A673 (cell line): ENCODE results near the gene USP53. TPM values are rescaled to one million over a fixed set of nuclear protein-coding genes. Genes with fewer than 3 reads are reported as not detected.

ENCODE experiments used
- BruUV-seq: library from RNA; stranded (reverse); fragments of 400-500 nt; replicated peaks from 2 replicates; lab custom pipeline; 2021; lab: Mats Ljungman, UMichigan
- CTCF ChIA-PET: fragments of 300-600 bp; sonication (Branson Sonifier 250); formaldehyde crosslinking; loops from one replicate; lab custom pipeline; 2022; ENCODE audit warnings: antibody characterized with exemption; lab: Charles Lee
- POLR2A ChIA-PET: fragments of 300-600 bp; sonication (Branson Sonifier 250); formaldehyde crosslinking; loops from one replicate; lab custom pipeline; 2022; ENCODE audit warnings: antibody characterized with exemption; ENCODE audit not compliant: low non-redundant PET; lab: Charles Lee
- DNase-seq: peaks from one replicate; pipeline ENCODE4 v3.0.0-alpha.2; 2015; ENCODE audit warnings: low spot score
- H3K27ac ChIP-seq: fragments of 200-600 bp; sonication (generic); 2 replicates; pipeline ENCODE4 v1.5.1; 2016; ENCODE audit warnings: mixed run types, low read depth, mild to moderate bottlenecking, mixed read lengths, antibody characterized with exemption, low read length; ENCODE audit not compliant: poor library complexity, severe bottlenecking
- H3K27me3 ChIP-seq: fragments of 200-600 bp; sonication (generic); replicated peaks from 2 replicates; pipeline ENCODE4 v1.6.1; 2017; ENCODE audit warnings: mixed run types, low read depth, mild to moderate bottlenecking, mixed read lengths, antibody characterized with exemption, low read length; ENCODE audit not compliant: insufficient read depth, poor library complexity
- H3K36me3 ChIP-seq: fragments of 200-600 bp; sonication (generic); 2 replicates; pipeline ENCODE4 v1.6.1; 2016; ENCODE audit warnings: mixed run types, mild to moderate bottlenecking, mixed read lengths, antibody characterized with exemption, low read length; ENCODE audit not compliant: insufficient read depth, poor library complexity, severe bottlenecking
- H3K4me1 ChIP-seq: fragments of 200-600 bp; sonication (generic); 2 replicates; pipeline ENCODE4 v1.6.1; 2017; ENCODE audit warnings: mixed run types, mild to moderate bottlenecking, mixed read lengths, antibody characterized with exemption, low read length; ENCODE audit not compliant: insufficient read depth, poor library complexity, severe bottlenecking
- H3K4me3 ChIP-seq: fragments of 200-600 bp; sonication (generic); 2 replicates; pipeline ENCODE4 v1.5.1; 2016; ENCODE audit warnings: low read depth, mixed run types, mild to moderate bottlenecking, mixed read lengths, low read length; ENCODE audit not compliant: poor library complexity, severe bottlenecking
- H3K9me3 ChIP-seq: fragments of 200-600 bp; sonication (generic); 2 replicates; pipeline ENCODE4 v1.6.1; 2016; ENCODE audit warnings: mixed run types, low read depth, mild to moderate bottlenecking, mixed read lengths, antibody characterized with exemption, low read length; ENCODE audit not compliant: poor library complexity, severe bottlenecking
- EZH2 ChIP-seq: fragments of 200-600 bp; sonication (generic); IDR thresholded peaks from 2 replicates; pipeline ENCODE4 v1.6.1; 2017; ENCODE audit warnings: borderline replicate concordance, low read depth, mild to moderate bottlenecking, mixed read lengths, antibody characterized with exemption, low read length; ENCODE audit not compliant: poor library complexity, severe bottlenecking
- intact Hi-C: fragments of 100-400 bp; cut with micrococcal nuclease; formaldehyde crosslinking; loops from one replicate; pipeline ENCODE4 v1.10.0; 2022; ENCODE audit not compliant: unreplicated experiment
- total RNA-seq: library from RNA; stranded (reverse); gene quantifications from 2 replicates; pipeline ENCODE4 v1.2.3, GENCODE V29; 2021
- TF ChIP-seq, protein P1 (sequence below): fragments of 300-800, 200-600 bp; sonication (generic); conservative IDR thresholded peaks from 2 replicates; pipeline ENCODE4 v1.5.1; 2017; ENCODE audit warnings: low read depth, mild to moderate bottlenecking, antibody characterized with exemption, low read length, moderate library complexity, mixed read lengths

Gene USP53
- total RNA-seq, 1 experiment from 2014 or later: 12.2 TPM

GRCh38 chr4:119304431-119304830 is 91.9 kb downstream of the USP53 start:
- CTCF ChIA-PET: no interaction called here
- H3K4me1 ChIP-seq: no peaks in the 10 kb centered on the region
- POLR2A ChIA-PET: no interaction called here
- no peaks in the 10 kb centered on the region for H3K27me3 ChIP-seq
- H3K9me3 ChIP-seq: no peaks in the 10 kb centered on the region
- no peak overlapping the region for H3K27ac ChIP-seq
- intact Hi-C loops: no loop called here
- H3K36me3 ChIP-seq: no peaks in the 10 kb centered on the region
- DNase-seq: no peak
- TF ChIP-seq, protein P1, sequence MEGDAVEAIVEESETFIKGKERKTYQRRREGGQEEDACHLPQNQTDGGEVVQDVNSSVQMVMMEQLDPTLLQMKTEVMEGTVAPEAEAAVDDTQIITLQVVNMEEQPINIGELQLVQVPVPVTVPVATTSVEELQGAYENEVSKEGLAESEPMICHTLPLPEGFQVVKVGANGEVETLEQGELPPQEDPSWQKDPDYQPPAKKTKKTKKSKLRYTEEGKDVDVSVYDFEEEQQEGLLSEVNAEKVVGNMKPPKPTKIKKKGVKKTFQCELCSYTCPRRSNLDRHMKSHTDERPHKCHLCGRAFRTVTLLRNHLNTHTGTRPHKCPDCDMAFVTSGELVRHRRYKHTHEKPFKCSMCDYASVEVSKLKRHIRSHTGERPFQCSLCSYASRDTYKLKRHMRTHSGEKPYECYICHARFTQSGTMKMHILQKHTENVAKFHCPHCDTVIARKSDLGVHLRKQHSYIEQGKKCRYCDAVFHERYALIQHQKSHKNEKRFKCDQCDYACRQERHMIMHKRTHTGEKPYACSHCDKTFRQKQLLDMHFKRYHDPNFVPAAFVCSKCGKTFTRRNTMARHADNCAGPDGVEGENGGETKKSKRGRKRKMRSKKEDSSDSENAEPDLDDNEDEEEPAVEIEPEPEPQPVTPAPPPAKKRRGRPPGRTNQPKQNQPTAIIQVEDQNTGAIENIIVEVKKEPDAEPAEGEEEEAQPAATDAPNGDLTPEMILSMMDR: no peak
- no peak for TF ChIP-seq EZH2
- H3K4me3 ChIP-seq: no peak overlapping the region
- no TSS peak for BruUV-seq

GRCh38 chr4:119307606-119308005 is 95.1 kb downstream of the USP53 start:
- TF ChIP-seq, protein P1: no peak
- TF ChIP-seq EZH2: no peak
- CTCF ChIA-PET: no interaction called here
- intact Hi-C loops: no loop called here
- H3K36me3 ChIP-seq: no peaks in the 10 kb centered on the region
- no peaks in the 10 kb centered on the region for H3K4me1 ChIP-seq
- no TSS peak for BruUV-seq
- H3K9me3 ChIP-seq: no peaks in the 10 kb centered on the region
- POLR2A ChIA-PET: no interaction called here
- H3K4me3 ChIP-seq: no peak overlapping the region
- H3K27ac ChIP-seq: no peak overlapping the region
- no peaks in the 10 kb centered on the region for H3K27me3 ChIP-seq
- no peak for DNase-seq

DNA sequence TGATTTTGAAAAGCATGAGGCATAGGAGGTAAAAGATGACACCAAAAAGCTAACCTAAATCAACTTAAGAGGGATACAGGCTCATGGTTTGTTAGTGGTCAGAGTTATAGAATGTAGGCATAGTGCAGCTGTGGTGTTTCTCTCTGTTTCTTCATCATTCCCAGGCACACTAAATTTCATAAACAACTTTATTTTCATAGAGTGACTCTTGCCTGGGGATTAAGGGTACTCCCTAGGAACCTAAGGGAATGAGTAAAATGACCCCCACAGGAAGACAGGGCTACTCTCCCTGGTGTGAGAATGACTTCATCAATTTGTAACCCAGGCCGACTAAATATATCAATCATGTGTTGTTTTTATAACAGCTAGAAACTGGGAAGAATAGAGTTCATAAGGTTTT is 98.3 kb downstream of the USP53 start:
- H3K4me1 ChIP-seq: no peaks in the 10 kb centered on the region
- TF ChIP-seq, protein P1: no peak
- POLR2A ChIA-PET: no interaction called here
- intact Hi-C loops: no loop called here
- no peaks in the 10 kb centered on the region for H3K27me3 ChIP-seq
- no peak overlapping the region for H3K4me3 ChIP-seq
- no peaks in the 10 kb centered on the region for H3K36me3 ChIP-seq
- DNase-seq: no peak
- BruUV-seq: no TSS peak
- no peak overlapping the region for H3K27ac ChIP-seq
- CTCF ChIA-PET: no interaction called here
- H3K9me3 ChIP-seq: no peaks in the 10 kb centered on the region
